ENCODE results near the gene PLCE1.

PLCE1 gene

GRCh38 chr10:94023906-94024305 lies 30.2 kb downstream of the PLCE1 start:
- no peak for DNase-seq (ENCODE audit: low read depth in 2 of 2)

DNA sequence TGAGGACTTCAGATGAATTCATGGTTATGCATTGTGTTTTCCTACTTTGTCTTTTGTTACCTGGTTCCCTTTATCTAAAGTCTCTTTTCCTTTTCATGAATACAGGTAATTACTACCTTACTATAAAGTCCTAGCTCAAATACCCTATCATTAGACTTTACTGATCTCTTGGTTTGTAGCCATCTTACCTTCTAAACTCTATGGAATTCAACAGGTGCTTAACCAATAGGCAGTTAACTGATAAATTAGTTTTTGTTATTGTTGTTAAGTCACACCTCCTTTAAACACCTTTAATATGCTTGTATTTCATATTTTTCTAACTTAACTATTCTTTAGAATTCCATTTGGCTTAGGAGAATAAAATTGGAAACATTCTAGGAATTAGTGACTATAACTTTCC lies 30.7 kb downstream of the PLCE1 start:
- no peak for DNase-seq (ENCODE audit: low read depth in 2 of 2)

DNA sequence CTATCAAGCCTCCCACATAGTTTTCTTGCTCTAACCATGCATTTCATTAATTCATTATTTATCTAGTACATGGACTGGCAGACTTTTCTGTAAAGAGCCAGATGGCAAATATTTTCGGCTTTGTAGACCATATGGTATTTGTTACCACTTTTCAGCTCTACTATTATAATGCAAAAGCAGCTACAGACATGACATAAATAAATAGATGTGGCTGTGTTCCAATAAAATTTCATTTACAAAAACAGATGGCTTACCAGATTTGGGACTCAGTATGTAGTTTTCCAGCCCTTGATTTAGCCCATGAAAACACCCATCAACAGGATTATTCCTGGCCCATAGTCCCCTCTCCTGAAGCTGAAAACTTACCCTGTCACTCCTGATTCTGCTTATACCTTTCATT lies 32.1 kb downstream of the PLCE1 start:
- no peak for DNase-seq (ENCODE audit: low read depth in 2 of 2)

GRCh38 chr10:94027197-94027596 lies 33.5 kb downstream of the PLCE1 start:
- DNase-seq (ENCODE audit: low read depth in 2 of 2): no peak

- no peak for DNase-seq (ENCODE audit: low read depth in 2 of 2)
Observed at GRCh38 chr10:94029955-94030354, 36.2 kb downstream of the PLCE1 start.

DNA sequence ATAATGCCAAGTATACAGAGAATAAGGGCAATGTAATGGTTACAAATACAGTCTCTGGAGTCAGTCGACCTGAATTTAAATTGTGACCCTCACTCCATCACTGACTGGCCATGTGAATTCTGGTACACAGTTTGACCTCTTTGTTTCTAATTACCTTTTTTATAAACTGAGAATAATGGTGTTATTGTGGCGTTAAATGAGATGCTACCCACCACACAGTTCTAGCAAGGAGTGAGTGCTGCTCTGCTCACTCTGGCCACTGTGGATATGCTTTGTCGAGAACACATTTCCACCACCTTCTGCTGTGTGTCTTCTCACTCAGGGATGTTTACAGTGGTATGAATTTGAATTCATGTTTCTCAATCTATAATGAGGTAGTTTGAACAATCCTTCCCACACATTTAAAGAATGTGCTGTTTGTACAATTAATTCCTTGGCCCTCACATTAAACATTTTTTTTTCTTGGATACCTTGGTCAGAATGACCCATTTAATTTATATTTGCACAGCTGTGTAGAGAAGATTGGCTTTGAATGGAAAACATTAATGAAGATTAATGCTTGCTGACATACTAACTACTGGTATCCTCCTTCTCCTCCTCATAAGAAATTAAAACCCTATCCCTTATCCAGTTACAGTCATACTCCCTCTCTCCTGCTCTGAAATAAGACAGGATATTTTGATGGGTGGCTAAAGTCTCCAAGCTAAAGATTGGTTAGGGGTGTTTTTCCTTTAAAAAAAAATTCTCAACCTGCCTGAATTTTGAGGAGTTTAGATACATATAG lies 42.4 kb downstream of the PLCE1 start:
- no peak for DNase-seq (ENCODE audit: low read depth in 2 of 2)

GRCh38 chr10:94036766-94037033 lies 43.0 kb downstream of the PLCE1 start:
- DNase-seq (ENCODE audit: low read depth in 2 of 2): no peak

- no peak for DNase-seq (ENCODE audit: low read depth in 2 of 2)
Observed at GRCh38 chr10:94037286-94037685, 43.6 kb downstream of the PLCE1 start.

DNA sequence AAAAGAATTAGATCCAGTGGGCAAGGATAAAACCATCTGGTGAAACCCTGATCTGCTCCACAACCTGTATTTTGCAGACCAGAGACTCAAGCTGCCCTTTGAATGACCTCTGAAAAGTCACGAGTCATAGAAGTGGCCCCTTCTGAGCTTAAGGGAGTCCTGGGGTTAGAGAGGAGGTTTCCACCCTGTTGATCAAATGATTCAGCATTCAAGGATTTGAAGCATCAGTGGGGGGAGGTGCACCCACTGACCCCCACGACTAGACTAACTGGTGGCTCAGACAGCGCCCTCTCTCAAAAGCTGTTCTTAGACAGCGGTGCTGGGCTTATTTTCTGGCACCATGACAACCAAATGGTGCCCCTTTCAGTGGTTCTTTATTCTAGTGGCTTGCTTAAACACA lies 44.3 kb downstream of the PLCE1 start:
- DNase-seq (ENCODE audit: low read depth in 2 of 2): no peak

- no peak for DNase-seq (ENCODE audit: low read depth in 2 of 2)
Observed at GRCh38 chr10:94041206-94041605, 47.5 kb downstream of the PLCE1 start.

DNA sequence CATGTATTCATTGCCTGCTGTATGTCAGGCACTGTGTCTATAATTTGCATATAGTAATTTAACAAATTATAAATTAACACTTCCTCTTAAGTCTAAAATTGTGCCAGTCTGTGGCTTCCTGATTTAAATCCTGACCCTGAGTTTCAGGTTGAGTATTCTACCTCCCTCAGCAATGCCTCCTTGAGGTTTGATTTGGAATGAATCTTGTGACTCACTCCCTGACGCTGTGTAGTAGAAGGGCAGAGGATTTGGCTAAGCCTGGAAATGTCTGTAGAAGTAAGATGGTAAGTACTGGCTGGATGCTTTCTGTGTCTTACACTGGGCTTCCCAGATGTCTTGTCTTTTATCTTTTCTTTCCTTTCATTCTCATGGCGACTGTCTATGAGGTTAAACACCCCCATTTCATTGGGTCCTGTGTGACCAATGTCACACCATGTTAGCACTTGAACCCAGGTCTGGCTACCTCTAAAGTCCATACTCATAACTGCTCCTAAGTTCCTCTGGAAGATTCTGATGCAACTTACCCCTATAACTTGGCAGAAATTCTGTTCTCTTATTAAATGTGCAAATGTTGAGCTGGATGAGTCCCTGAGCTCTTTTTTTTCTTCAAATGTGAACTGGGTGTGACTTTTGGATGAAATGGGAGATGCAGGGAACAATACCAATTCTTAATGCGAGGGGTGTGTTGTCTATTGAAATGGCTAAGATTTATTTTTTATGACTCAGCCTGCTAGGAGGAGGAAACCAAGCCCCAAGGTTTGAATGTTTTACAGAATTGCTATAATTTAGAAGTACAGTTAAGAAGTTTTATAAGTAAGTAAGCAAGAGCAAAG lies 48.5 kb downstream of the PLCE1 start:
- DNase-seq (ENCODE audit: low read depth in 2 of 2): no peak

- no peak for DNase-seq (ENCODE audit: low read depth in 2 of 2)
Observed at GRCh38 chr10:94042834-94043175, 49.1 kb downstream of the PLCE1 start.
